ENCODE measurements around the gene SNCAIP.

The SNCAIP gene

DNA sequence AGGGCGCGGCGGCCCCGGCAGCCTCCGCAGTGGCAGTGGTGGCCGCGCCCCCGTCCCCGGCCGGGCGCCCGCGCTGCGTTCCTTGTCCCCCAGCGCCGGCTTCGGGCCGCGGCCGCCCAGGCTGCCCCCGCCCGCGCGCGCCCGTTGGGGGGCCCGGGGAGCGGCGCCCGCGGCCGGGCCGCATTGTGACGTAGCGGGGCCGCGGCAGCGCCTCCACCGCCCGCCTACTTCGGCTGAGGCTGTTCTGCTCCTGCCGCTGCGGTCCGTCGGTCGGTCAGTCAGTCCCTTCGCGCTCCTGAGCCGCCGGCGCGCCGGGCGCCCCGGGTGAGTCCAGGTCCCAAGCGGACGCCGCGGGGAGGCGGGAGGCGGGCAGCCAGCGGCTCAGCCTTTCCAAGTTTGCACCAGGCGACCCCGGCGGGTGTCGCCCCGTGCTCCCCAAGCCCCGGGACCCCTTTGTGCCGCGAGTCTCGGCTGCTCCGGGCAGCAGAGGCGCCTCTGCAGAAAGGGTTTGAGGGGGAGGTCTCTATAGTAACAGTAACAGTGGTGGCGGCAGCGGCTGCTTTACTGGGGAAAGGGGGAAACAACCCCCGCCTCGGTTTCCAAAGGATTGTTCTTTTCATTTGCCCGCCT lies at the start of gene SNCAIP:
TSS of gene SNCAIP (plus strand) at position 277 of the 630 bp plus-strand sequence. CDS start 78,898 bp downstream, outside the sequence.
- no peak within 1 kb of the TSS for H3K27ac Mint-ChIP-seq
- H3K4me3 Mint-ChIP-seq = no peak within 1 kb of the TSS
- intact Hi-C loops (cut with micrococcal nuclease) = no loop called here
- peaks cover 50% of the 10 kb centered on the region for H3K27me3 Mint-ChIP-seq
- no peaks in the 10 kb centered on the region for H3K4me1 Mint-ChIP-seq (ENCODE audit: low read depth)
- no peaks in the 10 kb centered on the region for H3K36me3 Mint-ChIP-seq (ENCODE audit: low read depth)
- no peaks in the 10 kb centered on the region for H3K9me3 Mint-ChIP-seq

DNA sequence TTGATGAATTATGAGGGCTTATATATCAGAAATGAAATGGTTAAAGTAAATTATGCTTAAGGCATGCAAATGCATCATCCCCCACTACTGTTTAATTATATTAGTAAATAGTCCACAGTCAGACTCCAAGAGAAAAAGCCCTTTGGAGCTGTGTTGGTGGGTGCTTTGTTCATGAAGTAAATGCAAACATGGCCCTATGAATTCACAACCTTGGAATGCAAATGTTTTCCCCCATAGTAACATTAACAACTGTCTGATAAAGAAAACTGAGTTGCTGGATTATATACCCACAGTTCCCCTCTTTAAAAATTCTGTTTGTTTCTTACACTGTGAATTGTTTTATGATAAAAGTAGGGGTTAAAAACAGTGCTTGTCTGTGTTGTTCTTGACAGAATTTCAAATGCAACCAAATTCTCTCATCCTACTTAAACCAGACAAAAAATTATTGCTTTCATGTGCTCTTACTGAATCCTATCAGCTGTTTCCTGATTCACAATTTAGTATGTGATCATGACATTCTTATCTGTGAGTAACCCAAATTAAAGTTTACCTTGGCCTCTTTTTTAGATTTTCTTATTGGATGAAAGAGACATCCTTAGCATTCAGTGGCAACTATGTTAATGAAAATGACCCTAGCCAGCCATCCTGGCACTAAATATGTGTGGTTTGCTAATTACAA lies 48.5 kb upstream of the SNCAIP start:
- intact Hi-C loops (cut with micrococcal nuclease) = no loop called here
- H3K4me3 Mint-ChIP-seq = no peak overlapping the region
- H3K9me3 Mint-ChIP-seq = peaks cover 33% of the 10 kb centered on the region
- H3K27me3 Mint-ChIP-seq = no peaks in the 10 kb centered on the region
- no peak overlapping the region for H3K27ac Mint-ChIP-seq
- no peaks in the 10 kb centered on the region for H3K36me3 Mint-ChIP-seq (ENCODE audit: low read depth)
- no peaks in the 10 kb centered on the region for H3K4me1 Mint-ChIP-seq (ENCODE audit: low read depth)

DNA sequence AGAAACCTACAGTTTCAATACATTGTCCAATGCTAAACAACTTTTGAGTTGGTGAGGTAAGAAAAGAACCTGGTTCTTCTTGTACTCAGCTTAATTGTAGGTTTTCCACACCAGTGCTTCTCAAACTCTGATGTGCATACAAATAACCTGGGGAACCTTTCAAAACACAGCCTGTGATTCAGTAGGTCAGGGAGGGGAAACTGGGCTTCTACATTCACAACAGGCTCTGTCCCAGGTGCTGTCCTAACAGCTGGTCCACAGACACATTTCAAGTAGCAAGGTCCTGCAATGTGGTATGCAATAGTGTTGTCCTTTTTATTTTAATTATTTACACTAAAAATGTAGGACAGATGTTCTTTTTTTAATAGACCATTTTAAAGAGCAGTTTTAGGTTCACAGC lies 47.4 kb upstream of the SNCAIP start:
- Mint-ChIP-seq H3K4me3 (no peak overlapping the region), H3K4me1 (ENCODE audit: low read depth) (no peaks in the 10 kb centered on the region), H3K27me3 (no peaks in the 10 kb centered on the region), H3K27ac (no peak overlapping the region), H3K9me3 (peaks cover 44% of the 10 kb centered on the region), H3K36me3 (ENCODE audit: low read depth) (no peaks in the 10 kb centered on the region)
- intact Hi-C loops (cut with micrococcal nuclease) = no loop called here

DNA sequence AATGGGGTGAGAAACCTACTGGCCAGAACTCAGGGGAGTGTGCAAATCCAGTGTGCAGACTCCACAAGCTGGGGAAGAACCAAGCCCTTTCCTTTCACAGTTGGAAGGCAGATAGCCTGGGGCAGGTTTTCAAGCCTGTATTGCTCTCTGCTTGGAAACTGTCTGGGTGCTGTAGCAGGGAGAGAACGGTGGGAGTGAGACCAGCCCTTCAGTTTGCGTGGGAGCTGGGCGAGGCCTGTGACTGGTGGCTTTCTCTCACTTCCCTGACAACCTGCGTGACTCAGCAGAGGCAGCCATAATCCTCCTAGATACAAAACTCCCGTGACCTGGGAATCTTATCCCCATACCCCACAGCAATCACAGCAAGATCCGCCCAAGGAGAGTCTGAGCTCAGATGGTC lies 44.9 kb upstream of the SNCAIP start:
- no peaks in the 10 kb centered on the region for H3K4me1 Mint-ChIP-seq (ENCODE audit: low read depth)
- H3K36me3 Mint-ChIP-seq (ENCODE audit: low read depth) = no peaks in the 10 kb centered on the region
- H3K27ac Mint-ChIP-seq = no peak overlapping the region
- H3K4me3 Mint-ChIP-seq = no peak overlapping the region
- no peaks in the 10 kb centered on the region for H3K27me3 Mint-ChIP-seq
- H3K9me3 Mint-ChIP-seq = peaks cover 54% of the 10 kb centered on the region
- intact Hi-C loops (cut with micrococcal nuclease) = no loop called here

DNA sequence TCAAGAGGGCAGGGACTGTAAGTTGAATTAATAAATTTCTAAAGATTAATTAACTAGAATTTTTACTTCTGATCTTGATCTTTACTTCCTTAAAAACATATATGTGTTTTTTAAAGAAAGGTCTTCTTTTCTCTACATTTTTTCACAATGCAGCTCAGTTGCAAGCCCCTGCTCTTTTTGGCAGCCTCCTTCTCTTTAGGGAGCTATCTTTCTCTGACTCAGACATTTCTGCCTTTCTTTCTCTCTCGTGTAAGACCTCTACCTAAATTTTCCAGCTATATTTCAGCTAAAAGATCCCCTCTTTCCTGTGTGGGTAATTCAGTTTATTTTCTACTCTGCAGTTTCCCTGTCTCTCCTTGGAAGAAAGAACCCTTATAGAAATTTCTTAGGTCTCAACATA lies 38.3 kb upstream of the SNCAIP start:
- intact Hi-C loops (cut with micrococcal nuclease) = no loop called here
- Mint-ChIP-seq H3K9me3 (peaks cover 29% of the 10 kb centered on the region), H3K36me3 (ENCODE audit: low read depth) (no peaks in the 10 kb centered on the region), H3K27ac (no peak overlapping the region), H3K27me3 (no peaks in the 10 kb centered on the region), H3K4me3 (no peak overlapping the region), H3K4me1 (ENCODE audit: low read depth) (no peaks in the 10 kb centered on the region)

DNA sequence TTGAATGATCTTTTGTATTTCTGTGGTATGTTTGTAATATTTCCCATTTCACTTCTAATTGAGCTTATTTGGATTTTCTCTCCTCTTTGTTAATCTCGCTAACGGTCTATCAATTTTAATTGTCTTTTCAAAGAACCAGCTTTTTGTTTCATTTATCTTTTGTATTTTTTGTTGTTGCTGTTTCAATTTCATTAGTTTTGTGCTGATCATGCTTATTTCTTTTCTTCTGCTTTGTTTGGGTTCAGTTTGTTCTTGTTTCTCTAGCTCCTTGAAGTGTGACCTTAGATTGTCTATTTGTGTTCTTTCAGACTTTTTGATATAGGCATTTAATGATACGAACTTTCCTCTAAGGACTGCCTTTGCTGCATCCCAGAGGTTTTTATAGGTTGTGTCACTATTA lies 28.4 kb upstream of the SNCAIP start:
- Mint-ChIP-seq H3K27ac (no peak overlapping the region), H3K9me3 (peaks cover 64% of the 10 kb centered on the region), H3K27me3 (no peaks in the 10 kb centered on the region), H3K4me3 (no peak overlapping the region), H3K4me1 (ENCODE audit: low read depth) (no peaks in the 10 kb centered on the region), H3K36me3 (ENCODE audit: low read depth) (no peaks in the 10 kb centered on the region)
- intact Hi-C loops (cut with micrococcal nuclease) = no loop called here

DNA sequence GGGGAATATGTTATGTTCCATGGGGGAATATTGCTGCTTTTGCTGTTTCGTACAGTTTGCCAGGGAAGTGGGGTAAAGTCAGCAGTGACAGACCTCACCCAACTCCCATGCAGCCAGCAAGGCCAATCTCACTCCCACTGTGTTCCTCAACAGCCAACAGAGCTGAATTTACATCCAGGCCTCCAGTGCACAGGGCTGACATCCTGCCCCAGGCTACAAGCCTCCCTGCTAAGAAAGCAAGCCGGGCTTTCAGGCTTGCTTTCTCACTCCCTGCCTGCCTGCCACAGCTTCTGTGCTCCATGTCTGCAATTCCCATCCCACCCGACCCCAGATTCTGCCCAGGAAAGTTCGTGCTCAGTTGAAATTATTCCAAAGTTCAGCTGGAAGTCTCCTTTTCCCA lies 25.5 kb upstream of the SNCAIP start:
- H3K4me3 Mint-ChIP-seq = no peak overlapping the region
- no peaks in the 10 kb centered on the region for H3K4me1 Mint-ChIP-seq (ENCODE audit: low read depth)
- no peak overlapping the region for H3K27ac Mint-ChIP-seq
- H3K36me3 Mint-ChIP-seq (ENCODE audit: low read depth) = no peaks in the 10 kb centered on the region
- peaks cover 54% of the 10 kb centered on the region for H3K9me3 Mint-ChIP-seq
- intact Hi-C loops (cut with micrococcal nuclease) = no loop called here
- H3K27me3 Mint-ChIP-seq = no peaks in the 10 kb centered on the region

DNA sequence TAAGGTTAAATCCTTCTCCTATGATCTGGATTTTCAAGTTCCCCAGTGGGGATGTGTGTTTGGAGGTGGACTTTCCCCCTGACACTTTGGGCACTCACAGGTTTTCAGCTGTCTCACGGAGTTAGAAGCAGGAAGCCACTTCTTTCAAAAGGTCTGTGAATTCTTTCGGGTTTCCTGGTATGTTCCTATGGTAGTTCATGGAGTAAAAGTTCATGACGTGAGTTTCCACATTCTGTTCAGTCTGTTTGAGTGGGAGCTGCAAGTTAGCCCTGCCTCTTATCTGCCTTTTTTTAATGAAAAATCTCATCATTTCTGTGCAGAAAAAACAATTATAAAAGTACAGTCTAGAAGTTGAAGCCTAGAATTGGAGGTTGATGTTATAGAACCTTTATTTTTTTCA lies 24.9 kb upstream of the SNCAIP start:
- no peaks in the 10 kb centered on the region for H3K4me1 Mint-ChIP-seq (ENCODE audit: low read depth)
- intact Hi-C loops (cut with micrococcal nuclease) = no loop called here
- peaks cover 49% of the 10 kb centered on the region for H3K9me3 Mint-ChIP-seq
- no peaks in the 10 kb centered on the region for H3K27me3 Mint-ChIP-seq
- H3K36me3 Mint-ChIP-seq (ENCODE audit: low read depth) = no peaks in the 10 kb centered on the region
- no peak overlapping the region for H3K27ac Mint-ChIP-seq
- no peak overlapping the region for H3K4me3 Mint-ChIP-seq

DNA sequence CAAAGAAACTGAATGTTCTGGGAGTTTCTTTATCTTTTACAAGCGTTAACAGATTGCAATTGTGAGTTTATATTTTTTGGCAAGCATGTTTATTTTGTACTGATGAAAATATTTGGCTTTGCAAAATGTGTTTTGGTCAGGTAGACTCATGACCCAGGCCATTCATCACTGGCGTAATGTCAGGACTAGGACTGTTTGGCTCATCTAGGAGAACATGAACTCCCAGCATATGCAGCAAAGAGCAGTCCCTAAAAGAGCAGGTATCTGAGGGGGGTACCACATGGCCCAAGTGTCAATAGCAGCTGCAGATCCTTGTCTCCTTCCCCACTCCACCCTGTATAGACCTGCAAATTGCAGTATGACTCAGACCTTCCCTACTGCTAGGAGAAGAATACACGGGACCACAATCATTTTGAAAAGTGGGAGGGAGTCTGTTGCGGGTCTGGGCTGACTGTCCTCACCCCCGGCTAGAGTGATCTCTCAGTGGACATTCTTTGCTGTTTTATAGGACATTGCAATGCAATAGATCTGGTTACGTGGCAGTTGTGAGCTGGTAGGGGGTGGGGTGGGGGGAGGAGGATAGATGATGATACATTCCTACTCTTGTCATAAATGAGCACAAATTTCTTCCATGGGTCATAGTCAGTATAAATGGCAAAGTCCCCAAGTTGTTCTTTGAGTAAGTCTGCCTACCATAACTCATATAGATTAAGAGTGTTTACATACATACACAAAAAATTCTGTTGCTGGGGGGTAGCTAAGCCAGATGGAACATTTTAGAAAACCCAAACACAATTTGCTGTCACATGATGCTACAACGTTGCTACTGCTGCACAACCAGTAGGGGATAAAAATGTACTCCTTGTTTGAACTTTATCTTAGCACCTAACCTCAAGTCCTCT lies 20.8 kb upstream of the SNCAIP start:
- no peaks in the 10 kb centered on the region for H3K4me1 Mint-ChIP-seq (ENCODE audit: low read depth)
- H3K4me3 Mint-ChIP-seq = no peak overlapping the region
- intact Hi-C loops (cut with micrococcal nuclease) = no loop called here
- H3K27me3 Mint-ChIP-seq = no peaks in the 10 kb centered on the region
- peaks cover 9% of the 10 kb centered on the region for H3K9me3 Mint-ChIP-seq
- no peak overlapping the region for H3K27ac Mint-ChIP-seq
- no peaks in the 10 kb centered on the region for H3K36me3 Mint-ChIP-seq (ENCODE audit: low read depth)

DNA sequence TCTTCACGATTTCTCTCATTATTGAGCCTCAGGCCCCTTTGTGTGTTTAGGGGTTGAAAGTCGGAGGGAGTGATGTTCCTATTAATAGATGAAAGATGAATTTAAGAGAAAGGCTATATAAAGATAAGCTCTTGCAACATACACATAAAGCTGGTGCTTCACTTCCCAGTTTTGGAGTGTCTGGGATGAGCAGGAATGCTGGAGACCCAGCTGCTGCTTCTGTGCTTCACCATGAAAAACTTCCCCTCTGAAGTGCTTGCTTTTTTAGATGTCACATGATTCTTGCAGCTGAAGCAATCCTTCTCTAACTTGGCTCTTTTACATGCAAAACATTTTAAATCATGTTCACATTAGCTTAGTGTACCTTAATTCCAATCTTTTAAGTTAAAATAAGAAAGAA lies 19.7 kb upstream of the SNCAIP start:
- Mint-ChIP-seq H3K27ac (no peak overlapping the region), H3K9me3 (no peaks in the 10 kb centered on the region), H3K4me1 (ENCODE audit: low read depth) (no peaks in the 10 kb centered on the region), H3K27me3 (no peaks in the 10 kb centered on the region), H3K36me3 (ENCODE audit: low read depth) (no peaks in the 10 kb centered on the region), H3K4me3 (no peak overlapping the region)
- intact Hi-C loops (cut with micrococcal nuclease) = no loop called here

DNA sequence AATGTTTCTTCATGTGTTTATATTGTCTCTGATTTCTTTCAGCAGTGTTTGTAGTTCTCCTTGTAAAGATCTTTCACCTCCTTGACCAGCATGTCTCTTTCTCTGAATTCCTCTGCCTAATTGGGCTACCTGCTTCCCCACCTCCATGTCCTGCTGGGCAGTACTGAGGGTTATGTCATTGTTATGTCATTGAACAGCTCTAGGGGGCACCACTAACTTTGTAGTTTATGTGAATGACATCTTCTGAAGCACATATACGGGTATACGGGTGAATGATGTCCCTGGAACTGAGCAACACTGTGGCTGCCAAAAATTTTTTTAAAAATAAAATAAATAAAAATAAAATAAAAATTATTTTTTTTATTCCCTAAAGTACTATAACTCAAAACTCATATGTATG lies 16.9 kb upstream of the SNCAIP start:
- no peaks in the 10 kb centered on the region for H3K4me1 Mint-ChIP-seq (ENCODE audit: low read depth)
- H3K9me3 Mint-ChIP-seq = no peaks in the 10 kb centered on the region
- H3K4me3 Mint-ChIP-seq = no peak overlapping the region
- no peak overlapping the region for H3K27ac Mint-ChIP-seq
- intact Hi-C loops (cut with micrococcal nuclease) = no loop called here
- H3K36me3 Mint-ChIP-seq (ENCODE audit: low read depth) = no peaks in the 10 kb centered on the region
- no peaks in the 10 kb centered on the region for H3K27me3 Mint-ChIP-seq

DNA sequence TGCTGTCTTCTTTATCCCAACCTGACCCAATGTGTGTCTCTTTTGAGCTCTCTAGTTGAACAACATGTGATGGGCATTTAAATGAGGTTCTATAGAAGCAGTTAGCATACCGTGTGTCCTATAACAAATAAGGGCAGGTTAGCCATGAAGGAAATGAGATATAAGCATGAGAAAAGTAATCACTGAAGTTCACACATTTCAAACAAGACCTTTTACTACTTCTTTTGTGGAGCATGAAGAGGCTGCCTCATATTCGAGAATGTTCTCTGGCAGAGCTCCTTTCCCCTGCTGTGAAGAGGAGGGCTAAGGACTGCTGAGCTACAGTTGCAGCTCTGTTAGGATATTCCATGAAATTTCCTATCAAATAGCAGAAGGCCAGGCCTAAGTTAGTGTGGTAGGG lies 15.2 kb upstream of the SNCAIP start:
- H3K27me3 Mint-ChIP-seq = no peaks in the 10 kb centered on the region
- intact Hi-C loops (cut with micrococcal nuclease) = no loop called here
- no peaks in the 10 kb centered on the region for H3K36me3 Mint-ChIP-seq (ENCODE audit: low read depth)
- no peak overlapping the region for H3K27ac Mint-ChIP-seq
- H3K9me3 Mint-ChIP-seq = no peaks in the 10 kb centered on the region
- no peak overlapping the region for H3K4me3 Mint-ChIP-seq
- no peaks in the 10 kb centered on the region for H3K4me1 Mint-ChIP-seq (ENCODE audit: low read depth)

DNA sequence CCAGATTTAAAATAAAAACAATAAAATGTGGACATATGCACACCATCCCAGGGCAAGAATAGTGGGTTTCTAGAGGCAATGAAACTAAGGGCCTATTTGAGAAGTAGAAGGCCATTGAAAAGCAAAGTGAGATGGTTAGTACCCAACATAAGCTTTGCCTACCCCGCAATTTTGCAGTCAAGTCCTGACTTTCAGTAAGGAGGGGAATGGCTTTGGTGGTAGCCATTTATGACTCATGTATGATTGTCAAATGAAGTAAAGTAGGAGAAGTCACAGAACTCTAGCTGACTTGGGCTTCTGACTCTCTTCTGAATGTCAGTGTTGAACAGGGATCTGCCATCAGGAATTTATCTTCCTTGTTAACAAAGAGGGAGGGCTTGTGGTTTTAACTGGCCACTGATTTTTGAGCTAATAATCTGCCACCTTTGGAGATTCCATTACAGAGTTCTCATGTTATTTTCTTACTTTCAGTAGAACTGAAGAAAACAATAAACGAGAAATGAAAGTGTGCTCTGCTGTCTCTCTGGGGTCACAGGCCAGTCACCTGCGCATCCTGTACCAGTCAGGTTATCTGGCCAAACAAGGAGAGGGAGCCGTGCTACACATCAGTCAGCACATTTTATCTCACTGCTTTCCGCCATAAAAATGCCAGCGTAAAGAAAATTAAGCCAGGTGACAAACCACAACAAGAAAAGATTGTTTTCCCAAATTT lies 14.3 kb upstream of the SNCAIP start:
- Mint-ChIP-seq H3K27ac (no peak overlapping the region), H3K36me3 (ENCODE audit: low read depth) (no peaks in the 10 kb centered on the region), H3K9me3 (no peaks in the 10 kb centered on the region), H3K4me1 (ENCODE audit: low read depth) (no peaks in the 10 kb centered on the region), H3K27me3 (no peaks in the 10 kb centered on the region), H3K4me3 (no peak overlapping the region)
- intact Hi-C loops (cut with micrococcal nuclease) = no loop called here

DNA sequence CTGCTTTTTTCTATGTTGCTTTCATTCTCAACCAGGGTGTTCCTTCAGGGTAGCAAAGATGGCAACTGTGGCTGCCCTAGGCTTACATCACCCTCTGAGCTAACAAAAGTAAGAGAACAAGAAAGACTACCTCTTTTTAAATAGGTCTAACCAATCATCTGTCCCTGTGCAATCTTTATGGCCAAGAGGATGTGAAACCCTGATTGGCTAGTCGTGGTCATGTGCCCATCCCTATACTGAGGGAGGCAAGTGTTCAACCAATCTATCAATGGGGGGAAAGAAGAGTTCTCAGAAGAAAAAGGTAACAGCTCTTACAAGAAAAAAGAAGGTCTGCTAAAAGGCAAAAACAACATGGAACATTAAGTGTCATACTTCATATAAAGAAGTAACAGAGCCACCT lies 11.7 kb upstream of the SNCAIP start:
- H3K4me1 Mint-ChIP-seq (ENCODE audit: low read depth) = no peaks in the 10 kb centered on the region
- H3K27me3 Mint-ChIP-seq = no peaks in the 10 kb centered on the region
- H3K4me3 Mint-ChIP-seq = no peak overlapping the region
- intact Hi-C loops (cut with micrococcal nuclease) = no loop called here
- no peaks in the 10 kb centered on the region for H3K9me3 Mint-ChIP-seq
- no peaks in the 10 kb centered on the region for H3K36me3 Mint-ChIP-seq (ENCODE audit: low read depth)
- H3K27ac Mint-ChIP-seq = no peak overlapping the region

All from dendritic cell treated with granulocyte-macrophage colony-stimulating factor and Interleukin-4, amounts not matched to agents 40 ng/mL and 50 ng/mL, for 4 days (primary cell).